T-helper 2 cell treated with Interferon-gamma antibody and Interleukin-4, amounts not matched to agents 5 μg/mL and 100 μg/mL, for 36 hours (primary cell): ENCODE data around the gene LRRK1.
A peak's percentile ranks its signal among the peaks of the same experiment; 100 is the strongest.
"Not testable (repeated sequence)": the region's sequence is repeated elsewhere in the genome, so short reads cannot be mapped to it uniquely, and the experiment has no call there.

ENCODE experiments used
- DNase-seq: peaks from one replicate; pipeline ENCODE4 v3.0.0; 2021; ENCODE audit warnings: low spot score
- H3K27ac Mint-ChIP-seq: one replicate; pipeline ENCODE4 v1.8.0; 2021; ENCODE audit warnings: mild to moderate bottlenecking, mixed read lengths
- H3K27me3 Mint-ChIP-seq: one replicate; pipeline ENCODE4 v1.8.0; 2021; ENCODE audit warnings: low read depth, mixed read lengths
- H3K36me3 Mint-ChIP-seq: one replicate; pipeline ENCODE4 v1.8.0; 2021; ENCODE audit warnings: low read depth, mixed read lengths
- H3K4me1 Mint-ChIP-seq: one replicate; pipeline ENCODE4 v1.8.0; 2021; ENCODE audit warnings: low read depth, mixed read lengths
- H3K4me3 Mint-ChIP-seq: one replicate; pipeline ENCODE4 v1.8.0; 2022; ENCODE audit warnings: mild to moderate bottlenecking, moderate library complexity, mixed read lengths
- H3K9me3 Mint-ChIP-seq: one replicate; pipeline ENCODE4 v1.8.0; 2021; ENCODE audit warnings: mixed read lengths

Gene LRRK1

DNA sequence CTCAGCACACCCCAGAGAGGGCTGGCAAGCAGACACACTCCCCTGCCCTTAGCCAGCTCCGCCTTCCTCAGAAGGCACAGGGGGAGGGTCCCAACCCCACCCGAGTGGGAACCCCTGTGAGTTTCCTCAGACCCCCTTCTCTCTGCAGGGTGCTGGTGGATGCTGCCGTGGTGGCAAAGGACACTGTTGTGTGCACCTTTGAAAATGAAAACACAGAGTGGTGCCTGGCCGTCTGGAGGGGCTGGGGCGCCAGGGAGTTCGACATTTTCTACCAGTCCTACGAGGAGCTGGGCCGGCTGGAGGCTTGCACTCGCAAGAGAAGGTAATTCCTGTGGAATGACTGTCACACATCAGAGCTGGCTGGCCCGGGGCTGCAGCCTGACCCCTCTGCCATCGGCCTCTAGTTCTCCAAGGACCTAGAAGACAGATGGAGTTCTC lies 149.4 kb downstream of the LRRK1 start:
- H3K27me3 Mint-ChIP-seq: no peaks in the 10 kb centered on the region
- H3K4me3 Mint-ChIP-seq: no peak overlapping the region
- H3K4me1 Mint-ChIP-seq: peaks cover 9% of the 10 kb centered on the region
- H3K27ac Mint-ChIP-seq: no peak overlapping the region
- peaks cover 1% of the 10 kb centered on the region for H3K36me3 Mint-ChIP-seq
- no peaks in the 10 kb centered on the region for H3K9me3 Mint-ChIP-seq
- DNase-seq: no peak

DNA sequence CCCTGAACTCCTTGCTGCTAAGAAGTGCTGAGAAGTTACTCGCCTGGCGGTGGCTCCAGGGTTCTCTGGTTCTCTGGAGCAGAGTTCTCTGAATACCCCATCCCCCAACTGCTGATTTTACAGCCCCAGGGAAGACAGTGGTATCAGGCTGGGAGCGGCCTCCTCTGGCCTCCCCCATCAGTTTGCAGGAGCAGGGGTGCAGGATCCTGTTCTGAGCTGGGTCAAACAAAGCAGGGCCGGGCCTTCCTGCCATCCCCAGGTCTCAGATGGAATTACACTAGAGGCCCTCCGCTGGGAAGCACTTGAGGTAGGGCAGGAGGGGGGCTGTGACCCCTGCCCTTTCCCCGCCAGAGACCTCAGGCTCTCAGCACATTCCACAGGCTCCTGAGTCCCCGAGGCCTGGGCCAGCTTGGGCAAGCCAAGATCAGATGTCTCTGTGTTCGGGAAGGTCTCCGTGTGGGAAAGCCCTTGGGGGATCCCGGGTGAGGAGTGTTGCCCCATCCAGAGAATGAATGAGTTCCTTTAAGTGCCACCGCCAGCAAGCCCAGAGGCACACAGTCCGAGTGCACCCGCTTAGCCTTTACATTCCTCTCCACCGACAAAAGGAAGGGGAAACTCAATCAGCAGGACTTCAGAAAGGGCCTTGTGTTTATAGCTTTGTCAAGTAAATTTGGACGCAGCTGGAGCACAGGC lies 149.9 kb downstream of the LRRK1 start:
- Mint-ChIP-seq H3K4me1 (peaks cover 9% of the 10 kb centered on the region), H3K27ac (no peak overlapping the region), H3K9me3 (no peaks in the 10 kb centered on the region), H3K4me3 (no peak overlapping the region), H3K36me3 (peaks cover 1% of the 10 kb centered on the region), H3K27me3 (peaks cover 2% of the 10 kb centered on the region)
- DNase-seq: no peak

DNA sequence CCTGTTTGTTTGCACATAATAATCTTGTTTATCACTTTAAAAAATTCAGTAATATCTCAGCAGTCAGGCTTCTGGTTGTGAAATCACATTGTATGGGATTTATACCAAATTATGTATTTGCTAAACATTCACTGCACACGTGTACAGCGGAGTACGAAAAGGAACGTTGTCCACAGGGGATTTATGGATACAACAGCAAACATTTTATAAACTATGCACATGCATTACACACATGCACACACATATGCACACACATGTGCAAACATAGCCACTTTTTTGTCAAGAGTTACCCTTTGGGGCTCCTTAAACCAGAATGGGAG lies 150.5 kb downstream of the LRRK1 start:
- Mint-ChIP-seq H3K27ac (no peak overlapping the region), H3K27me3 (peaks cover 3% of the 10 kb centered on the region), H3K36me3 (peaks cover 1% of the 10 kb centered on the region), H3K4me3 (no peak overlapping the region), H3K4me1 (peaks cover 9% of the 10 kb centered on the region), H3K9me3 (no peaks in the 10 kb centered on the region)
- DNase-seq: no peak

DNA sequence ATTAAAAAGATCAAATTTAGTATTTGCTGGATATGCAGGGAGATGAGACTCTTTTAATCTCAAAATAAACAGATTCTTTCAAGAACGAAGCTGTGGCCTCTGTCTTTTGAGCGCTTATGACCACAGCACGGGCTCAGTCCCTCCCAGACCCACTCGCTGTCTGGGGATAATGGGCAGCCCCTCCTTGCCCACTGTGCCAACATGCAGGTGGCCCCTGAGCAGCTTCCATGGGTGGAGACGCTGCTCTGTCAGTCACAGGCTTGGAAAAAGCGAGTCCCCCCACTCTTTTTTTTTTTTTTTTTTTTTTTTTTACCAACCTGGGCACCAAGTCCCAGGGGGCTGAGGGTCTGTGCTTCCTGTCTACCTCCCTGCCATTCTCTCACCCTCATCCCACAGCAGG lies 150.9 kb downstream of the LRRK1 start:
- Mint-ChIP-seq H3K27ac (peak overlapping the region; percentile 82), H3K27me3 (peaks cover 3% of the 10 kb centered on the region)

DNA sequence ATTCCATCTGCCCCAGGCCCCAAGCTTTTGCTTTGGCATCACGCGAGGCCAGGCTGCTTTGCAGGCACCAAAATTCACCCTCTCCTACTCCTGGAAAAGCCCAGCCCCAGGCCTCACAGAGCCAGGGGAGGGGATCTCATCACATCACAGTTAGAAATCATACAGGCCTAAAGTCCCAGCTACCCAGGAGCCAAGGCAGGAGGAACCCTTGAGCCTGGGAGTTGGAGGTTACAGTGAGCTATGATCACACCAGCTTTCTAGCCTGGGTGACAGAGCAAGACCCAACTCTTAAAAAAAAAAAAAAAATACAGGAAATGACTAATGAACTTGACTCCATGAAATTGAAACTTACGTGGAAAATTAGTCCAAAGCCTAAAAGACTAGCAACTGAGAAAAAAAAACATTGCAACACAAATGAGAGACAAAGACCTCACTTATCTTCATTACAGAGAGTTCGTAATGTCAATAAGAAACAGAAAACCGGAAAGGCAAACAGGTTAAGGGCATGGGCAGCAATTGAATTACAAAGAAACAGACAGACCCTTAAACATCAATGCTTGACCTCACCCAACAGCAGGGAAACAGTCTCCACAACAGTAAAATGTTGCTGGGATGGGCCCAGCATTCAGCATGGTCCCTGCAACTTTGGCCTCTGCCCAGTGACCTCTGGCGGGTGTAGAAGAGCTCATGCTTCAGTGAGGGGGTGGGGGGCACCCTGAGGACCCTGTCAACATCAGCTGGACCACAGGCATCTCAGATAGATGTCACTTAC lies 151.5 kb downstream of the LRRK1 start:
- no peaks in the 10 kb centered on the region for H3K9me3 Mint-ChIP-seq
- H3K27ac Mint-ChIP-seq: peak overlapping the region; percentile 82
- peaks cover 3% of the 10 kb centered on the region for H3K27me3 Mint-ChIP-seq
- peaks cover 1% of the 10 kb centered on the region for H3K36me3 Mint-ChIP-seq
- H3K4me1 Mint-ChIP-seq: peaks cover 9% of the 10 kb centered on the region
- no peak for DNase-seq
- H3K4me3 Mint-ChIP-seq: peak overlapping the region; percentile 57

More for the DNA sequence above, 150.9 kb downstream of the LRRK1 start:
- Mint-ChIP-seq H3K36me3 (peaks cover 1% of the 10 kb centered on the region), H3K4me3 (no peak overlapping the region), H3K4me1 (peaks cover 9% of the 10 kb centered on the region), H3K9me3 (no peaks in the 10 kb centered on the region)
- DNase-seq: no peak

DNA sequence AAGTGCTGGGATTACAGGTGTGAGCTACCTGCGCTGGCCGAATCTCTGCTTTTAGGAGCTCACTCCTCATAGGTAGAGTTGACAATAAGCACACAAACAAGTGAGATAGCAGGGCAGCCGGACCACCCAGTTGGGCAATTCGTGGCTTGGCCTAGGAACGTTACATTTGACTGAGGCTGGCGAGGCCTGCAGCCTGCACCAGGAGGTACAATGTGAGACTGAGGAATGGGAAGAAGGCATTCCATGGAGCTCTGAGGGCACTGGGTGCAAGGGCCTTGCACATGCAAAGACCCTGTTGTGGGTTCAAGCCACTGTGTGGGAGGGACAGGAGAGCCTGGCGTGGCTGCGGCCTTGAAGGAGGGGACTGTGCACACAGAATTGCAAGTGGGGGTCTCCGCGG lies 152.5 kb downstream of the LRRK1 start:
- DNase-seq: no peak
- Mint-ChIP-seq H3K36me3 (peaks cover 1% of the 10 kb centered on the region), H3K27ac (no peak overlapping the region), H3K27me3 (peaks cover 3% of the 10 kb centered on the region), H3K9me3 (no peaks in the 10 kb centered on the region), H3K4me3 (no peak overlapping the region), H3K4me1 (peaks cover 9% of the 10 kb centered on the region)

DNA sequence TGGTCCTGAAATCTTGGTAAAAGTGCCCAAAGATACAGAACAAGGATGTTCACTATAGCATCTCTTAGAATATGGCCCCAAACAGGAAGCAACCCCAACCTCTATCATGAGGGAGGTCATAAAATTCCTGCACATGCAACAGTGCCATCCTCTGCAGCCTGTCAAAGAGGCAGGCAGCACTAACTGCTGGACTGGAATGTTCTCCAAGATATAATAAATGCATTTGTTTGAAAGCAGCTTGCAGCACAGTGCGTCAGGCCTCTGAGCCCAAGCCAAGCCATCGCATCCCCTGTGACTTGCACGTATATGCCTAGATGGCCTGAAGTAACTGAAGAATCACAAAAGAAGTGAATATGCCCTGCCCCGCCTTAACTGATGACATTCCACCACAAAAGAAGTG lies 153.1 kb downstream of the LRRK1 start:
- H3K27ac Mint-ChIP-seq, H3K4me3 Mint-ChIP-seq, H3K4me1 Mint-ChIP-seq, H3K27me3 Mint-ChIP-seq, DNase-seq, H3K9me3 Mint-ChIP-seq, H3K36me3 Mint-ChIP-seq: not testable (repeated sequence)

DNA sequence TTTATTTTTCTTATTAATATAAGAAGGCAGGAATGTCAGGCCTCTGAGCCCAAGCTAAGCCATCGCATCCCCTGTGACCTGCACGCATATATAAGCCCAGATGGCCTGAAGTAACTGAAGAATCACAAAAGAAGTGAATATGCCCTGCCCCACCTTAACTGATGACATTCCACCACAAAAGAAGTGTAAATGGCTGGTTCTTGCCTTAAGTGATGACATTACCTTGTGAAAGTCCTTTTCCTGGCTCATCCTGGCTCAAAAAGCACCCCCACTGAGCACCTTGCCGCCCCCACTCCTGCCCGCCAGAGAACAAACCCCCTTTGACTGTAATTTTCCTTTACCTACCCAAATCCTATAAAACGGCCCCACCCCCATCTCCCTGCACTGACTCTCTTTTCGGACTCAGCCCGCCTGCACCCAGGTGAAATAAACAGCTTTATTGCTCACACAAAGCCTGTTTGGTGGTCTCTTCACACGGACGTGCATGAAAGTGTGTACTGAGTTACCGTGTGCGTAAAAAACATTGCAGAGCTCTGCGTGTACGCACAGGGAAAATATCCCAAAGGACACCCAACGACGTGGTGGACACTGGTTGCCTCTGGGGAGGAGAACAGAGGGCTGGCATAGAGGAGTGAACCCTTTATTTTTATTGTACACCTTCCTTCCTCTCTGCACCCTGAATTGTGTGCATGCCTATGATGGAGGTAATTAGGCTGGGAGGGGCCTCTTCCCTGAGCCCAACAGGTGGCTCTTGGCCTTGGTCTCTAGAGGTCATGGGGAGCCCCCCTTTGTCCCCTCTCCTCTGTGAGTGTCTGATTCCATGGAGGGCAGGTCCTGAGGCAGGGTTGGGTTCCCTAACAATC lies 158.9 kb downstream of the LRRK1 start:
- H3K27me3 Mint-ChIP-seq, H3K4me1 Mint-ChIP-seq, H3K4me3 Mint-ChIP-seq, H3K36me3 Mint-ChIP-seq, DNase-seq, H3K9me3 Mint-ChIP-seq, H3K27ac Mint-ChIP-seq: not testable (repeated sequence)

DNA sequence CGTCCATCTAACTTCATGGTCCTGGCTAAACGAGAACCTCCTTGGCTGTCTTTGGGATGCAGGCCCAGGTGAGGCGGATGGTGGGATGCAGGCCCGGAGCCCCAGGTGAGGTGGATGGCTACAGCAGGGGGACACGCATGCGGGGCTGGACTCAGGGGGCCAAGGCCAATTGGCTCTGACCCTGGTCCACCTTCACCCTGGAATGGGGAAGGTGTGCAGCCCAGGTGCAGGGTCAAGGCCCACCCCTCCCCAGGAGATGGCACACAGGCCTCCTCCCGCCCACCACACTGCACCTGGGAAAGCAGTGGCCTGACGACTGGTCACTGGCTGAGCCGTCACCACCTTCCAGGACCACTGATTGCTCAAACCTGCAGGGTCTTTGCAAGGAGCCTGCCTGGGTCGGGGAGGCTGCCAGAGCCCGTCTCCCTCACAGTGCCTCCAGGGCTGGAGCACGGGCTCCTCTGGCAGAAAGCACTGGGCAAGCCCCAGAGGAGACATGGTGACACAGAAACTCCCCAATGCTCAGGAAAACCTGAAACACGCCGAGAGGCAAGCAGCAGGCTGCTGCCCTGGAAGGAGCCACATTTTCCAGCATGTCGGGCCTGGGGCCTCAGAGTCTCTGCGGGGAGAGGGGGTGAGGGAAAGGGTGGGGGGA lies 159.6 kb downstream of the LRRK1 start:
- Mint-ChIP-seq H3K36me3 (no peaks in the 10 kb centered on the region), H3K27me3 (peaks cover 5% of the 10 kb centered on the region), H3K4me3 (no peak overlapping the region), H3K27ac (no peak overlapping the region), H3K9me3 (no peaks in the 10 kb centered on the region), H3K4me1 (no peaks in the 10 kb centered on the region)
- DNase-seq: no peak

DNA sequence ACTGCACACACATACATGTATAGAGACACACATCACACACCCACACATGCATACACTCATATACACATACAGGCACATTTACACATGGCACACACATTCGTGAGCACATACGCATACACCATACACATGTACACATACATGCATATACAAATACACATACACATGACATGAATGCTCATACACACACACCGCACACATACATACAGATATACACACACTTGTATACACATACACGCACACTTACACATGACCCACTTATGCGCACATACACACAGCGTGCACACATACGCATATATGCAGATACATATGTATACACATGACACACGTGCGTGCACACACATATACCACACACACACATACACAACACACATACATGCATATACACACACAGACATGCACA lies 162.7 kb downstream of the LRRK1 start:
- H3K36me3 Mint-ChIP-seq: no peaks in the 10 kb centered on the region
- H3K27me3 Mint-ChIP-seq: peaks cover 3% of the 10 kb centered on the region
- H3K9me3 Mint-ChIP-seq: no peaks in the 10 kb centered on the region
- H3K27ac Mint-ChIP-seq: no peak overlapping the region
- no peak for DNase-seq
- H3K4me1 Mint-ChIP-seq: no peaks in the 10 kb centered on the region
- no peak overlapping the region for H3K4me3 Mint-ChIP-seq

DNA sequence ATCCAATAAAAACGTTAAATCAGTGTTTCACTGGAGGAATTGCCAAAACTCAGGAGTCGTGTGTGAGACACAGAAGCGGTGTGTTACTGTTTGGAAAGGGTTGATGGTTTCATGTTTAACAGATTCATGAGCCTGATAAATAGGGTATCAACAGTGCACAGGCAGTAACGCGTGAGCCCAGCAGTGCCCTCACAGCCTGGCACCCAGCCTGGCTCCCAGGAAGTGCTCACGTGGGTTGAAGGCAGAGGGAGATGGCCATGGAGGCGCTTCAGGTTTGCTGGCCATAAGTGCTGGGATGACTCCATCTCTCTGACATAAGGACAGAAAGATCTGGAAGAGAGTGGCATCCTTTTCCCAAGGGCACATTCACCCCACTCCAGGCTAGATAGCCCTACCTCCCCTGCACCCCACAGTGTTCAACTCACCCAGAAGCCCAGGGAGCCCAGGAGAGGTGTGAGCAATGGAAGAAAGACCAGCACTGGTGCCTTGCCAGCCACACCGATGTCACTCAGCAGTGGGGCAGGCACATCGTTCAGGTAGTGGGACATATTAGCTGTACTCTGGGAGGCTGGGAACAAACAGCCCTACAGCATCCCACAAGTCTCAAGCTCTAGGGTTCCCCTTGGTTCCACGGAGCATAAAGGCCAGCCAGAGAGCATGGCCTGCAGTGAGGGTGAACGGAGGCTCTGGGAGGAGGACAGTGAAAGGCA lies 164.3 kb downstream of the LRRK1 start:
- no peak for DNase-seq
- Mint-ChIP-seq H3K4me3 (no peak overlapping the region), H3K4me1 (no peaks in the 10 kb centered on the region), H3K27ac (no peak overlapping the region), H3K36me3 (no peaks in the 10 kb centered on the region), H3K27me3 (peaks cover 3% of the 10 kb centered on the region), H3K9me3 (no peaks in the 10 kb centered on the region)

DNA sequence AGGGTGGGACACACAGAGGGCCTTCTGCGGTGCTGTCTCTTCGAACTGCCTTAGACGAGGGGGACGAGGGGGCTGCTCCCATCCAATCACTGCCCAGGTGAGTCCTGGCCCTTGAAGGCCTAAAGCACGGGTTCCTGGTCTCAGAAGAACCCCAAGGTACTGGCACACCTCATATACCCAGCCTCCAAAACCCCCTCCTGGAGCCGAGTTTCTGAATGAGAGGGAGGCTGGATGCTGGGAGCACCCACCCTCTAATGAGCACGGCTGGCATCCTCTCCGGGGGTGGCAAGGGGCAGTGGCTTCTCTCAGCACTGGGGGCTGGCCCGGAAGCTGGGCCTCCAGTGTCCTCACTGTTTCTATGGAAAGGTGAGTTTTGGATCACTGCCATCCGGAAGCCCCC lies 165.6 kb downstream of the LRRK1 start:
- Mint-ChIP-seq H3K27ac (no peak overlapping the region), H3K4me3 (no peak overlapping the region), H3K27me3 (peaks cover 3% of the 10 kb centered on the region), H3K4me1 (peaks cover 5% of the 10 kb centered on the region), H3K9me3 (no peaks in the 10 kb centered on the region), H3K36me3 (peaks cover 2% of the 10 kb centered on the region)
- DNase-seq: no peak

DNA sequence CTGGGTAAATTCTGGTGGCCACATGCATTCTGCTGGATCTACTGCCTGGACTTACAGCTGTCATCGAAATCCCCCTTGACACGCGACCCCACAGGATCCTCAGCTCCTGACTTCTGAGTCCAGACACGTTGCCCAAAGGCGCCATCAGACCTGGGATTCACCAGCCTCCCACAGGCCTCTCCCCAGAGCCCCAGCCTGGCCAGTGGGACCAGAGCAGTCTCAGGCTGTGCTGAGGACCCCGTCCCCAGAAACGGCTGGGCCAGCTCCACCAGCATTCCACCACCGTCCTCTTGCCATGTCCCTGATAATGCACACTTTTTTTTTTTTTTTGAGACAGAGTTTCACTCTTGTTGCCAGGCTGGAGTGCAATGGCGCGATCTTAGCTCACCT lies 166.1 kb downstream of the LRRK1 start:
- H3K27me3 Mint-ChIP-seq: peaks cover 3% of the 10 kb centered on the region
- H3K27ac Mint-ChIP-seq: no peak overlapping the region
- H3K36me3 Mint-ChIP-seq: peaks cover 2% of the 10 kb centered on the region
- DNase-seq: no peak
- no peak overlapping the region for H3K4me3 Mint-ChIP-seq
- H3K9me3 Mint-ChIP-seq: no peaks in the 10 kb centered on the region
- H3K4me1 Mint-ChIP-seq: peaks cover 5% of the 10 kb centered on the region
